Cardiac fibroblast (primary cell): Measurements from ENCODE around the gene SP6.

Experiments
- DNase-seq, 2 donors: peaks; one replicate each; pipeline versions ENCODE4 v3.0.0 to v3.0.0-alpha.2; 2010; ENCODE audit warnings: low read depth in 2 of 2
- H3K4me3 ChIP-seq, 2 donors: replicated peaks in 1 of 2; 1 replicate in 1 of 2; 2 replicates in 1 of 2; pipeline ENCODE4 v1.5.1; 2011; ENCODE audit warnings: low read depth in 2 of 2, low read length in 2 of 2, mild to moderate bottlenecking in 2 of 2, moderate library complexity in 1 of 2
- TF ChIP-seq, protein P1 (sequence below): IDR thresholded peaks from one replicate; pipeline ENCODE4 v1.5.1; 2011; ENCODE audit warnings: low read depth, mild to moderate bottlenecking, low read length, inconsistent platforms

Gene SP6

DNA sequence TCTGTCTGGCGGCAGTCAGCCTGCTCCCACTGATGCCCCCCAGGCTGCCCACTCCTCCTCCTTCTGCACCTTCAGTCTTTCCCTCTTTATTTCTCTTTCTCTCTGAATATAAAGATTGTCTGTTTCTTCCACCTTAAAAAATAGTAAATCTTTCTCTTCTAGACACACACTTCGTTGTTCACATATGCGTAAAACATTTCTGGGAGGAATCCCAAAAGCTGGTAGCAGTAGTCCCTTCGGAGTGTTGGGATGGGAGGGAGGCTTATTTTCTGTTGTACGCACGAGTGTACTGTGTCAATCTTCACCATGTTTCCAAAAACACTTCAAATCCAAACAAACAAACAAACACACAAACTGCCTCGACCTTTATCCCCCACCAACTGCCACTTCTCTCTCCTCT is 39.3 kb downstream of the SP6 start:
- TF ChIP-seq, protein P1, sequence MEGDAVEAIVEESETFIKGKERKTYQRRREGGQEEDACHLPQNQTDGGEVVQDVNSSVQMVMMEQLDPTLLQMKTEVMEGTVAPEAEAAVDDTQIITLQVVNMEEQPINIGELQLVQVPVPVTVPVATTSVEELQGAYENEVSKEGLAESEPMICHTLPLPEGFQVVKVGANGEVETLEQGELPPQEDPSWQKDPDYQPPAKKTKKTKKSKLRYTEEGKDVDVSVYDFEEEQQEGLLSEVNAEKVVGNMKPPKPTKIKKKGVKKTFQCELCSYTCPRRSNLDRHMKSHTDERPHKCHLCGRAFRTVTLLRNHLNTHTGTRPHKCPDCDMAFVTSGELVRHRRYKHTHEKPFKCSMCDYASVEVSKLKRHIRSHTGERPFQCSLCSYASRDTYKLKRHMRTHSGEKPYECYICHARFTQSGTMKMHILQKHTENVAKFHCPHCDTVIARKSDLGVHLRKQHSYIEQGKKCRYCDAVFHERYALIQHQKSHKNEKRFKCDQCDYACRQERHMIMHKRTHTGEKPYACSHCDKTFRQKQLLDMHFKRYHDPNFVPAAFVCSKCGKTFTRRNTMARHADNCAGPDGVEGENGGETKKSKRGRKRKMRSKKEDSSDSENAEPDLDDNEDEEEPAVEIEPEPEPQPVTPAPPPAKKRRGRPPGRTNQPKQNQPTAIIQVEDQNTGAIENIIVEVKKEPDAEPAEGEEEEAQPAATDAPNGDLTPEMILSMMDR, result no peak
- no peak overlapping the region for H3K4me3 ChIP-seq
- no peak for DNase-seq

DNA sequence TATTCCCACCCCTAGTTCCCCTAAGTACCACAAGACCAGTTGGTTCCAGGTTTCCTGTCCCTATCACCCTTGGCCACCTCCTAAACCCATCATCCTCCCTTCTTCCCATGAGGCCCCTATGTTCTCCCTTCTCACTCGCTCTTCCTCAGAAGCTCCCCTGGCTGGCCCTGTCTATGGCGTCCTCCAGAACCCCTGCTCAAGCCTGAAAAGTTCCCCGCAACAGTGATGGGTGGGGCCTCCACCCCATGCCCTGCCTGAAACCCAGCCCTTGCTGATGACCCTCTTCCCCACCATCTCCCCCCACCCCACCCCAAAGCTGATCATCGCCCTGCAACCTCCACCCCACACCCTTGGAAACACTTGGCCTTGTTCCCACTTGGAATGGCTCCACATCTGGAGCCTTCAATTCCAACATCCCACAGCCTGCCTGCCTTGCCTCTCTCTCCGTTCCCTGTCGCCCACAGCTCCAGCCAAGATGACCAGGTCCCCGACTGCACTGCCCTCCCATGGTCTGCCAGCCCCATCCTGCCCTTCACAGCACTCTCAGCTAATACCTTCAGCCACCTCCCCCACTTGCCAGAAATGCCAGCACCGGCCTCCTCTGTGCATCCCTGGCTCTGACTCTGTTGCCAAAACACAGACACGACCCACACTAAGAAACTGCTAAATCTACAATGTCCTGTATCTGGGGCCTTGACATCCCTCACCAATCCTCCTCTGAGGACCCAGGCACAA is 39.9 kb downstream of the SP6 start:
- no peak overlapping the region for H3K4me3 ChIP-seq
- TF ChIP-seq, protein P1, result no peak
- DNase-seq, result no peak

DNA sequence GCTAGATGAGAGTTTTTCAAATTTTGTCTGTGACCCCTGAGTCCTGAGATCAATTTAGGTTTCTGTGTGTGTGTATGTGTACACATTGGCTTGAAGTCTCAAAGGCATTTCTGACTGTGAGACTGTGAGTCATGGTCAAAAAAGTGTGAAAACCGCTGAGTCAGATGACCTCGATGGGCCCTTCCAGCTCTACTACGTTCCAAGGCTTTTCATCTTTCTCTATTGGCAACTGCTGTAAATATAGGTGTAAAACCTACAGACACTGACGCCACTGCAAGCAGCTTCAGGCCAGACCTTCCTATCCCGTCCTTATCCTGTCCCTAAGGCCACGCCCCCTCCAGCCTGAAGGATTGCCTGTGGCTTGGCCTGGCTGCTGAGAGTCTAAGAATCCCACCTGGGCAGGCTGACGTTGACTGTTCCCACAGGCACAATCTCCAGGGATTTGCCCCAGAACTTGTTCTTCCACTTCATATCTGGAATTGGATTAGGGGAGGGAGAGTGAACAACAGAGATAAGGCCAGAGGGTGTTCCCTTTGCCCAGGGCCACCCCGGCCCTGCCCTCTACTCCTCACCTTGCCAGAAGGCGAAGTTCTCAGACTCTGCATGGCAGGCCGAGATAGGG is 40.7 kb downstream of the SP6 start:
- no peak overlapping the region for H3K4me3 ChIP-seq
- DNase-seq, result peak; percentile 89 to 92
- TF ChIP-seq, protein P1, result no peak

DNA sequence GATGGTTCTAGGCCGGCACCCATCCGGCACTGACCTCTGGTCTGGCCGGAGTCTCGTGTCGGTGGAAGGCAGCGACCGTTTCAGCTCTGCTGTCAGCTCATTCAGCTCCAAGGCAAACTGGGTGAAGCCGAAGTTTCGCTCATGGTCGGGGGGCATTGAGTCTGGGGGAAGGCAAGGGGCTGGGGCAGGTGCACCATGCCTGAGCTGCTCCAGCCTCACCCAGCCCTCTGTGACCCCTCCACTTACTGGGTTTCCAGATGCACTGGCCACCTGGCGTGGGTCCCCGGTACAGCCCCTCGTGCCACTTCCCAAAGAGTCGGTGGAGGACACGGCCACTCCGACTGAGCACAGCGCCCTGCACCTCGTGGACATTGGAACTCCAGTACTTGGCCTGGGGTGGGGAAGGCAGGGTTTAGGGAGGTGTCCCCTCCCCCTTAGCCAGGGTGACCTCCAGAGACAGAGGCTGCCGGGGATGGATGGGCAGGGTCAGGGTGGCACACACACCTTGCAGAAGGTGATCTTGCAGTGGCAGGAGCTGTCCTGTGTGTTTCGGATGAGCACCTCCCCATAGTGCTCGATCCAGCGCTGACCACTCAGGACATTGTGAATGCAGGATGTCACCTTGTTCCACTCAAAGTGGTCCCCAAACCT is 42.0 kb downstream of the SP6 start:
- no peak overlapping the region for H3K4me3 ChIP-seq
- TF ChIP-seq, protein P1, result no peak
- DNase-seq, result no peak

DNA sequence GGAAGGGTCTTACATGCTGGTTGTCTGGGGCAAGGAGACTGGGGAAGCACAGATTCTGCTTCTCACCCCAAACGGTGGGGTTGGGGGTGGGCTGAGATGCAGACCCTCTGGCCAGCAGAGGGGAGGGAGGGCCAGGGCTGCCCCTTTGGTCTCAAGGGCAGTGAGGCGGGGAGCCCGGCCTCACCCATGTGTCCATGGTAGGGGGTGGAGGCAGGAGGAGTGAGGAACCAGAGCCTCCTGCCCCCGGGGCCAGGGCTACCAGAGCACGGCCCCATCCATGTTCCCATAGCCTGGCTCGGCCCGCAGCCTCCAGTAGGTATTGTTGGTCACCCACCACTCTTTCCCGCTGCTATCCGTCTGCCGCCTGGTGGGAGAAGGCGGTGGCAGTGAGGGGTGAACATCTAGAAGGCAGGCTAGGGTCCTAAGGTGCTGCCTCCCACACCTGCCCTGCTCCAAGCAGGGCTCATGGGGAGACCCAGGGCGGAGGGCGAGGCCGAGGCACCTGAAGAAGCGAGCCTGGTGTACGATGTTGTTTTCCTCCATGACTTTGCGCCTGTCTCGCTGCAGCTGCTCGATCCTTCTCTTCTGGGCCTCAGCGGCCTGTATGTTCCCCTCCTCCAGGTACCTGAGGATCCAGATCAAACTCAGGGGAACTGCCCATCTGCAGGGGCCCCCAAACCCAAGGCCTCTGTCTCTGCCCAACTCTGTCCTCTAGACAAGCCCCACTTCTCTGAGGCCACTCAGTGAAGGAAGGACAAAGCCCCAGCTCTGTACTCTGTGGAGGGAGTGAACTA is 42.7 kb downstream of the SP6 start:
- no peak overlapping the region for H3K4me3 ChIP-seq
- no peak for DNase-seq
- TF ChIP-seq, protein P1, result no peak

DNA sequence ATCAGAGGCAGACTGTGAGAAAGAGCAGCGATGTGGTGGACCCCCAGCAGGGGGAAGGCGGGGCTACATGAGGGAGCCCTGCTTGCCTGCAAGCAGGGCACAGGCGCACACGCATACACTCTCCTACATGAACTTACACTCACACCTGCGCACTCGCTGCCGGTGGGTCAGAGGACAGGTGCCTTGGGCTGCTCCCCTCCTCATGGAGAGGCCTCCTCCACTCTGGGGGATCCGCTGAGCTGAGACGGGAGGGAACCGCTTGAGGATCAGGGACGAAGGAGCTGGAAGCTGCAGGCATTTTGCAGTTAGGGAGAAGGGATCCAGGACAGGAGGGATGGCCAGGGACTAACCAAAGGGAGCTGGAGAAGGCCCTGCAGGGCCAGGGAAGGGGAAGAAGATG is 43.5 kb downstream of the SP6 start:
- TF ChIP-seq, protein P1, result no peak
- no peak overlapping the region for H3K4me3 ChIP-seq
- DNase-seq, result no peak
